Peyer's patch (tissue), 4 donors: Measurements from ENCODE around the gene PNPO. TPM values are rescaled to one million over a fixed set of nuclear protein-coding genes. Genes with fewer than 3 reads are reported as not detected.

Experiments used
- DNase-seq, 3 donors: peaks; one replicate each; pipeline ENCODE4 v3.0.0-alpha.2; 2017 to 2019
- H3K27ac ChIP-seq, 4 donors: fragments of 200-600 bp; sonication (generic); one replicate each; pipeline ENCODE4 v1.5.1; 2016 to 2019
- H3K27me3 ChIP-seq, 2 donors: fragments of 200-600 bp; sonication (generic); one replicate each; pipeline ENCODE4 v1.5.1; 2019
- H3K36me3 ChIP-seq, 3 donors: fragments of 200-600 bp; sonication (generic); one replicate each; pipeline ENCODE4 v1.5.1; 2016 to 2019
- H3K4me1 ChIP-seq, 4 donors: fragments of 200-600 bp; sonication (generic); one replicate each; pipeline ENCODE4 v1.5.1; 2016 to 2019
- H3K4me3 ChIP-seq, 4 donors: fragments of 200-600 bp; sonication (generic); 1 replicate in 3 of 4; 2 replicates in 1 of 4; pipeline ENCODE4 v1.5.1; 2016 to 2019; ENCODE audit warnings: mild to moderate bottlenecking in 1 of 4
- H3K9me3 ChIP-seq, 4 donors: fragments of 200-600 bp; sonication (generic); one replicate each; pipeline ENCODE4 v1.5.1; 2016 to 2019; ENCODE audit warnings: mild to moderate bottlenecking in 1 of 4
- POLR2A ChIP-seq, 2 donors: fragments of 450-650 bp; IDR thresholded peaks; one replicate each; pipeline ENCODE4 v1.5.1; 2017; ENCODE audit warnings: antibody characterized with exemption in 2 of 2, mild to moderate bottlenecking in 2 of 2, moderate library complexity in 2 of 2
- total RNA-seq, 4 donors: library from RNA; depleted of rRNA; stranded (reverse); fragments of >200 nt; gene quantifications; one replicate each; pipeline ENCODE4 v1.1.0, GENCODE V29; 2016
- TF ChIP-seq, protein P1 (sequence below), 6 experiments: fragments of 450-650 bp in 4 of 6; fragments of 200-600 bp in 2 of 6; sonication (generic) in 1 of 6; IDR thresholded peaks; one replicate each; pipeline ENCODE4 v1.5.1; 2017 to 2019; ENCODE audit warnings: antibody characterized with exemption in 6 of 6, mild to moderate bottlenecking in 3 of 6, moderate library complexity in 1 of 6

PNPO gene
- total RNA-seq, 4 donors from 2014 or later: 23.9 to 103 (median 64.6) TPM

DNA sequence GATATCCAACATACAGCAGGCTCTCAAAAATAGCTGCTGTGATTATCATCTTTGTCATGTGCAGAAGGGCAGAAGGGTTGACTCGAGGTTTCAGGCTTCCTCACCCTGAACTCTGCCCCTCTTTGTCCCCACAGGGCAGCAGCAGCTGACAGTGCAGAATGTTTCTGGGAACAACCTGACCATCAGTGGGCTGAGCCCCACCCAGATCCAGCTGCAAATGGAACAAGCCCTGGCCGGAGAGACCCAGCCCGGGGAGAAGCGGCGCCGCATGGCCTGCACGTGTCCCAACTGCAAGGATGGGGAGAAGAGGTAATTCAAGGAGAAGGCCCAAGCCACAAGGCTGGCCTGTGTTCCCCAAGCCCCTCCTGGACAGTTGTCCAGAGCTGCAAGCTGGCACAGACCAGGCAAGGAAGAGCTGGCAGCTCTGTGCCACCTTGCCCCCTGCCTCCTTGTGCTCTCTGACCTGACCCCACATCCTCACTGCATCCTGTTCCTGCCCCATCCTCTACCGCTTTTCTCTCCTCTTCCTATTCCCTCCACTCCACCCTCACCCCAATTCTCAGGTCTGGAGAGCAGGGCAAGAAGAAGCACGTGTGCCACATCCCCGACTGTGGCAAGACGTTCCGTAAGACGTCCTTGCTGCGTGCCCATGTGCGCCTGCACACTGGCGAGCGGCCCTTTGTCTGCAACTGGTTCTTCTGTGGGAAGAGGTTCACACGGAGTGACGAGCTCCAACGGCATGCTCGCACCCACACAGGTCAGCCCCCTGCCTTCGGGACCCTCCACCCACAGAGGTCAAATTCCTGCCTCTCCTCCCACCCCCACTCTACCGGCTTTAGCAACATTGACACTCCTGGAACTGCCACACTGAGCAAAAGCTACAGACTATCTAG lies 16.3 kb upstream of the PNPO start:
- Histone ChIP-seq H3K27ac (no peak overlapping the region), H3K27me3 (no peaks in the 10 kb centered on the region), H3K4me1 (no peaks in the 10 kb centered on the region), H3K4me3 (no peak overlapping the region), H3K36me3 (peaks cover 0 to 70% (median 0%) of the 10 kb centered on the region in 3 donors), H3K9me3 (no peaks in the 10 kb centered on the region)
- TF ChIP-seq, protein P1, sequence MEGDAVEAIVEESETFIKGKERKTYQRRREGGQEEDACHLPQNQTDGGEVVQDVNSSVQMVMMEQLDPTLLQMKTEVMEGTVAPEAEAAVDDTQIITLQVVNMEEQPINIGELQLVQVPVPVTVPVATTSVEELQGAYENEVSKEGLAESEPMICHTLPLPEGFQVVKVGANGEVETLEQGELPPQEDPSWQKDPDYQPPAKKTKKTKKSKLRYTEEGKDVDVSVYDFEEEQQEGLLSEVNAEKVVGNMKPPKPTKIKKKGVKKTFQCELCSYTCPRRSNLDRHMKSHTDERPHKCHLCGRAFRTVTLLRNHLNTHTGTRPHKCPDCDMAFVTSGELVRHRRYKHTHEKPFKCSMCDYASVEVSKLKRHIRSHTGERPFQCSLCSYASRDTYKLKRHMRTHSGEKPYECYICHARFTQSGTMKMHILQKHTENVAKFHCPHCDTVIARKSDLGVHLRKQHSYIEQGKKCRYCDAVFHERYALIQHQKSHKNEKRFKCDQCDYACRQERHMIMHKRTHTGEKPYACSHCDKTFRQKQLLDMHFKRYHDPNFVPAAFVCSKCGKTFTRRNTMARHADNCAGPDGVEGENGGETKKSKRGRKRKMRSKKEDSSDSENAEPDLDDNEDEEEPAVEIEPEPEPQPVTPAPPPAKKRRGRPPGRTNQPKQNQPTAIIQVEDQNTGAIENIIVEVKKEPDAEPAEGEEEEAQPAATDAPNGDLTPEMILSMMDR (IDR thresholded peaks at IDR 0.05): no peak
- no peak for TF ChIP-seq POLR2A (IDR thresholded peaks at IDR 0.05)
- DNase-seq: no peak

DNA sequence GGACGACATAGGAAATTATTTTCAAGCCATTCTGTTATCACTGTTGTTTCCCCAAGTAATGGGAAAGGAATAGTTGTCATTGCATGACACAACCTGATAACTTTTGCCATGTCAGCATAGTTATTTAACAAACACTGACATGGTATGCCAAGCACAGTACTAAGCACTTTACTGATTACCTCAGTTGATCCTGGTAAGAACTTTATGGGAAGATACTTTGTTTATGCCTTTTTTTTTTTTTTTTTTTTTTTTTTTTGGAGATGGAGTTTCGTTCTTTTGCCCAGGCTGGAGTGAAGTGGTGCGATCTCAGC lies 15.7 kb upstream of the PNPO start:
- Histone ChIP-seq H3K27me3 (no peaks in the 10 kb centered on the region), H3K9me3 (no peaks in the 10 kb centered on the region), H3K4me1 (no peaks in the 10 kb centered on the region), H3K4me3 (no peak overlapping the region), H3K27ac (no peak overlapping the region), H3K36me3 (peaks cover 0 to 76% (median 0%) of the 10 kb centered on the region in 3 donors)
- no peak for DNase-seq
- TF ChIP-seq, protein P1 (IDR thresholded peaks at IDR 0.05): no peak
- no peak for TF ChIP-seq POLR2A (IDR thresholded peaks at IDR 0.05)

DNA sequence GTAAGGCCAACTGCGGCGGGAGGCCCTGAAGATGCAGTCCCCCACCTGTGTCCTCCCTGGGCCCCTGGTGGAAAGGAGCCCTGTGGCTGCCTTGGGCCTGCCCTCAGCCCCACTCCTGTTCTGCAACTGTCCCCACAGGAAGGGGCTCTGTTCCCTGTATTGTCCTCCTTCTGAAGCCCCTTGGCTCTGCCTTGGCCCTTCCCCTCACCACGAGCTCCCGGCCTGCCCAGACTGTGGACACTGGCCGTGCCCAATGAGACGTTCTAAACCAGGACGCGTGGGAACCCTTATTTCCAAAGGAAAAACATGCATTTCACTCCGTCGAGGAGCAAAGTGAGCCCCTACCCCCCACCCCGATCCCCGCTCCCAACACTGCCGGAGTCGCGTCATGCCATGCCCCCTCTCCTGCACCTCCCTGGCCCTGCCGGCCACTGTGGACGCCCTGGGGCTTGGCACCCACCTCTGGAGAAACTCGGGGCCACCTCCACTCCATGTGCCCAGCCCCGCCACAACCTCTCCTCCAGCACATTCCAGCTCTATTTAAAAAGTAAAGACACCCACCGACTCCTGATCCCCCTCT lies 13.5 kb upstream of the PNPO start:
- no peaks in the 10 kb centered on the region for H3K9me3 ChIP-seq
- DNase-seq: no peak
- H3K4me3 ChIP-seq: no peak overlapping the region
- peaks cover 0 to 75% (median 0%) of the 10 kb centered on the region in 3 donors for H3K36me3 ChIP-seq
- no peak overlapping the region for H3K27ac ChIP-seq
- TF ChIP-seq, protein P1 (IDR thresholded peaks at IDR 0.05): no peak
- TF ChIP-seq POLR2A (IDR thresholded peaks at IDR 0.05): no peak
- H3K4me1 ChIP-seq: no peaks in the 10 kb centered on the region
- no peaks in the 10 kb centered on the region for H3K27me3 ChIP-seq

DNA sequence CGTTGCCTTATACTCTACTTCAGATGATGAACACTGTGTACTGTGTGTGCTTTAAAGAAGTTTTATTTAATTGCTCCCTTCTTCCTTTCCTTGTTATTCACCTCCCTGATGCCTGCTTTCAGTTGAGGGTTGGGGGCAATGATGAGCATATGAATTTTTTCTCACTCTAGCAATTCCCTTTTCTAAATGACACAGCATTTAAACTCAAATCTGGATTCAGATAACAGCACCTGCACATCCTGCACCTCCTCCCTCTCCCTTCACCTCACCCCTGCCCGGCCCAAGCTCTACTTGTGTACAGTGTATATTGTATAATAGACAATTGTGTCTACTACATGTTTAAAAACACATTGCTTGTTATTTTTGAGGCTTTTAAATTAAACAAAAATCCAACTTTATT lies 13.0 kb upstream of the PNPO start:
- Histone ChIP-seq H3K9me3 (no peaks in the 10 kb centered on the region), H3K27me3 (no peaks in the 10 kb centered on the region), H3K4me1 (no peaks in the 10 kb centered on the region), H3K36me3 (peaks cover 0 to 70% (median 0%) of the 10 kb centered on the region in 3 donors), H3K27ac (no peak overlapping the region), H3K4me3 (no peak overlapping the region)
- DNase-seq: no peak
- TF ChIP-seq POLR2A (IDR thresholded peaks at IDR 0.05): no peak
- TF ChIP-seq, protein P1 (IDR thresholded peaks at IDR 0.05): no peak

DNA sequence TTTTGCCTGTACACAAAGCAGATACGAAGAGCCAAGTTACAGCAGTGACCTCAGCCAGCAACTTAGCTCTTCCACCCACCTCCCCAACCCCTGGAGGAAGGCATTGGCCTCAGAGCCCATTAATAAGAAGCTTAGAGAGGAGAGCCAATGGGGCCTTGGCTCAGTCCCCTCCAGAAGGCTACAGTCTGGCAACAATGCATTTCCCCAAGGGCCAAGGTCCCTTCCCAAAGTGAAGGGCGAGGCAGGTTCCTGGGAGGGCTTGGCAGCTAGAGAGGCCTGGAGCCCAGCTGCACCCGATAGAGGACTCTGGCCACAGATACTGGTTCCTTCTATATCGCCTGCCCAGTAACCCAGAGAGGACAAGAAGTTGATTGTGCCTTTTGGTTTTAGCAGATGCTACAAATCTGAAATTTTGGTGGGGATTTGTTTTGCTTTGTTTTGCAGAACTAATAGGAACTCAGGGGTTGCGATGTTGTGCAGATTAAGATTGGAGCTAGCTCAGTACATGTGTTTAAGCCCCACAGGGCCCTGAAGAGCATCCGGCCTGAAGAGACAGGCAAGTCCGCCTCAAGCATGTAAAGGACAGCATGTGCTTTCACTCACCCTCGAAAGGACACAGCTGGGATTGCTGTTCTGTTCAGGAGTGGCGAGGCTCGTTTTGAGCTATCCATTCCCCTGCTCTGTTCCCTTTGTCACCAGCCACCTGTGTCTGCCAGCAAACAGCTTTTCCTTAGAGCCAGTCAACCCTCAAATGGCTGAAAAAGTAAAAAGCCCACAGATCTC lies 12.0 kb upstream of the PNPO start:
- no peak overlapping the region for H3K27ac ChIP-seq
- H3K27me3 ChIP-seq: no peaks in the 10 kb centered on the region
- no peak overlapping the region for H3K4me3 ChIP-seq
- H3K4me1 ChIP-seq: no peaks in the 10 kb centered on the region
- peaks cover 0 to 60% (median 0%) of the 10 kb centered on the region in 3 donors for H3K36me3 ChIP-seq
- H3K9me3 ChIP-seq: no peaks in the 10 kb centered on the region
- no peak for TF ChIP-seq POLR2A (IDR thresholded peaks at IDR 0.05)
- TF ChIP-seq, protein P1 (IDR thresholded peaks at IDR 0.05): no peak
- DNase-seq: no peak
